NB4 (cell line): ENCODE measurements around the gene STC2.

Experiments
- POLR2A ChIP-seq: IDR thresholded peaks from 2 replicates; pipeline ENCODE4 v1.6.1; 2011; ENCODE audit warnings: mild to moderate bottlenecking; ENCODE audit not compliant: insufficient read length; ENCODE audit errors: extremely low read depth
- TF ChIP-seq, protein P1 (sequence below): IDR thresholded peaks from one replicate; pipeline ENCODE4 v1.5.1; 2012; ENCODE audit warnings: low read depth, low read length
- TF ChIP-seq, protein P2 (sequence below): IDR thresholded peaks from 2 replicates; pipeline ENCODE4 v1.6.1; 2011; ENCODE audit warnings: low read depth, low read length

DNA sequence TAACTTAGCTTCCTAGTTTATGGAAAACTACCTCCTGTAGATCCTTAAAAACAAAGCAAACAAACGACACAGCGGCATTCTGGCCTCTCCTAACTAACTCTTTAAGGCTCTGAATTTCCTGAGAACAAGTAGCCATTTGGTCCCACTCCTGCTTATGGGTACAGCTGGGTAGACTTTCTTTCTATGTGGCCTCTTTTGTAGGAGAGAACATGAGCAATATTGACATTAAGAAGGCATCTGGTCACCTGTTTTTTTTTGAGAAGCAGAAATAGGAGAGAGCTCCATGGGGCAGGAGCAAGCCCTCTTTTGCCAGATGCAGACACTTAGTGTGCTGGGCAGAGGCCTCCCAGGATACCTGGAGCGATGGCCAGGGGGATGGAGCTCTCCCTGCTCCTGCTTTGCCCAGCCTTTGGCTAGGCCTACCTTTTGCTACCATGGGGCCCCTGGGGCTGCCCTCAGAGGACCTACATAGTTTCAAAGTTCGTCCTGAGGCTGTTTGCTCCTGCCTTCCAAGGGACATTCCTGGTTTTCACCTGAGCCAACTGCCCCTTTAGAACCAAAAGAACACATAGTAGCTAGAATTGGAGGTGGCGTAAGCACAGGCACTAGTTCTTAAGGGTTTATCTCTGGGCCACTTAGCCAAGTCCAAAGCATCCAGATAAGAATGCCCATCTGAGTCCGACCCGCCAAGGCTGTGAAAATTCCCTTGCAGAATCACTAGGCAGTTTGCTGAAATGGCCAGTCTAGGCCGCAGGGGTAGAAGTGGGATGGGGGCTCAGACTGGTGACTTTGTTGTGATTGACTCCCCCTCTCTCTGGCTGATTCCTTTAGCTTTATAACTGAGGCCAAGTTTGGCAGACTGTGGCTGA is 2.4 kb upstream of the STC2 start:
- TF ChIP-seq, protein P1, sequence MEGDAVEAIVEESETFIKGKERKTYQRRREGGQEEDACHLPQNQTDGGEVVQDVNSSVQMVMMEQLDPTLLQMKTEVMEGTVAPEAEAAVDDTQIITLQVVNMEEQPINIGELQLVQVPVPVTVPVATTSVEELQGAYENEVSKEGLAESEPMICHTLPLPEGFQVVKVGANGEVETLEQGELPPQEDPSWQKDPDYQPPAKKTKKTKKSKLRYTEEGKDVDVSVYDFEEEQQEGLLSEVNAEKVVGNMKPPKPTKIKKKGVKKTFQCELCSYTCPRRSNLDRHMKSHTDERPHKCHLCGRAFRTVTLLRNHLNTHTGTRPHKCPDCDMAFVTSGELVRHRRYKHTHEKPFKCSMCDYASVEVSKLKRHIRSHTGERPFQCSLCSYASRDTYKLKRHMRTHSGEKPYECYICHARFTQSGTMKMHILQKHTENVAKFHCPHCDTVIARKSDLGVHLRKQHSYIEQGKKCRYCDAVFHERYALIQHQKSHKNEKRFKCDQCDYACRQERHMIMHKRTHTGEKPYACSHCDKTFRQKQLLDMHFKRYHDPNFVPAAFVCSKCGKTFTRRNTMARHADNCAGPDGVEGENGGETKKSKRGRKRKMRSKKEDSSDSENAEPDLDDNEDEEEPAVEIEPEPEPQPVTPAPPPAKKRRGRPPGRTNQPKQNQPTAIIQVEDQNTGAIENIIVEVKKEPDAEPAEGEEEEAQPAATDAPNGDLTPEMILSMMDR, result no peak
- no peak for TF ChIP-seq POLR2A
- TF ChIP-seq, protein P2, sequence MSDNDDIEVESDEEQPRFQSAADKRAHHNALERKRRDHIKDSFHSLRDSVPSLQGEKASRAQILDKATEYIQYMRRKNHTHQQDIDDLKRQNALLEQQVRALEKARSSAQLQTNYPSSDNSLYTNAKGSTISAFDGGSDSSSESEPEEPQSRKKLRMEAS, result no peak
